GM19372 (cell line): ENCODE results near the gene TENT4A.

Experiments
- ATAC-seq: cut with Tn5 transposase; IDR thresholded peaks from one replicate; pipeline ENCODE4 v1.9.1; 2021; ENCODE audit warnings: mild to moderate bottlenecking, low read depth, moderate library complexity; ENCODE audit not compliant: unreplicated experiment

Gene TENT4A

DNA sequence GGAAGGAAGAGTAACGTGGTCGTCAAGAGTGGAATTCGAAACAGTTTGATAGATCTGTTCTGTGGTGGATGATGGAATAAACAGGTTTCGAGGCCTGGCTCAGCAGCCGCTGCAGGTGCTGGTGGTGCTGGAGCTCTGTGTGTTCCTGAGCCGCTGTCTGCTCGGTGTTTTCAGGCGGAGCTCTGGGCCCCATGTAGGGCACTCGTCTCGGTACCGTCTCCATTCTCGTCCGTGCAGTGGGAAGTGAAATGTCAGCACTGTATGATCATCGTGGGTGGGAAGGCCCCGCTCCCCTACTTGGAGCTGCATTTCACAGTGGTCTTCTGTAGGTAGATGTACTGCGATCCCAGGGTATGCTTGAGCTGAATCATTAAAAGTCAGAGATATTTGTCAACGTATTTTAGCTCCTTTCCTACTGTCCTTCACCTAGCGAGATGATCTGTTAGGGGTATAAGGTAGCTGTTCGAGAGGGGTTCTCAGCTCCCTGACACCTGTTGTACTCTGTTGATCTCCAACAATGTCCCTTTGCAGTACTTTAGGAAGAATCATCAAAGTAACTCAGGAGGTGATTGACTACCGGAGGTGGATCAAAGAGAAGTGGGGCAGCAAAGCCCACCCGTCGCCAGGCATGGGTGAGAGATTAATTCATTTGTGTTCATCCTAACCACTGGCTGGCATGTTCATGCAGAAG lies 35.9 kb downstream of the TENT4A start:
- no peak for ATAC-seq

DNA sequence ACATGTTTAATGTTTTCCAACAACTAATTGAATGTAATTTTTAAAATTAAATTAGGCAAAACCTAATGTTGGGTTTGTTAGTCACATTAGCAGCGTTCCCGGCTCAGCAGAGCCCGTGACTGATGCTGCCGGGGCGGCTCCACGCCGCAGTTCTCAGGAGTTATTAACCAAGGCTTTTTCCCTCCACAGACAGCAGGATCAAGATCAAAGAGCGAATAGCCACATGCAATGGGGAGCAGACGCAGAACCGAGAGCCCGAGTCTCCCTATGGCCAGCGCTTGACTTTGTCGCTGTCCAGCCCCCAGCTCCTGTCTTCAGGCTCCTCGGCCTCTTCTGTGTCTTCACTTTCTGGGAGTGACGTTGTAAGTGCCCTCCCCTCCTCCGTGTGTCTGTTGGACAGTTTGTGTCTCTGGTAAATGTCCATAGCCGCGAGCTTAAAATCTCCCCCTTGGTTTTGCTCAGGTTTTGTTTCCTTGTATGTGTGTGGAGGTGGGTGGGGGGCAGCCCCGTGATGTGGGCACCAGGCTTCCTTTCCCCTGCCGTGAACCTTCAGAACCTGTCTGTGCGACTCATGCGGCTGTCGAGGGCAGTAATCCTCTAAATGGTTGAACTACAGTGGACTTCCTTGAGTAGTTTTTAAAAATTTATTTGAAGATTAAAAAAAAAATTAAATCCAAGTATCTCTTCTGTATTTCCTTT lies 37.1 kb downstream of the TENT4A start:
- ATAC-seq: no peak

DNA sequence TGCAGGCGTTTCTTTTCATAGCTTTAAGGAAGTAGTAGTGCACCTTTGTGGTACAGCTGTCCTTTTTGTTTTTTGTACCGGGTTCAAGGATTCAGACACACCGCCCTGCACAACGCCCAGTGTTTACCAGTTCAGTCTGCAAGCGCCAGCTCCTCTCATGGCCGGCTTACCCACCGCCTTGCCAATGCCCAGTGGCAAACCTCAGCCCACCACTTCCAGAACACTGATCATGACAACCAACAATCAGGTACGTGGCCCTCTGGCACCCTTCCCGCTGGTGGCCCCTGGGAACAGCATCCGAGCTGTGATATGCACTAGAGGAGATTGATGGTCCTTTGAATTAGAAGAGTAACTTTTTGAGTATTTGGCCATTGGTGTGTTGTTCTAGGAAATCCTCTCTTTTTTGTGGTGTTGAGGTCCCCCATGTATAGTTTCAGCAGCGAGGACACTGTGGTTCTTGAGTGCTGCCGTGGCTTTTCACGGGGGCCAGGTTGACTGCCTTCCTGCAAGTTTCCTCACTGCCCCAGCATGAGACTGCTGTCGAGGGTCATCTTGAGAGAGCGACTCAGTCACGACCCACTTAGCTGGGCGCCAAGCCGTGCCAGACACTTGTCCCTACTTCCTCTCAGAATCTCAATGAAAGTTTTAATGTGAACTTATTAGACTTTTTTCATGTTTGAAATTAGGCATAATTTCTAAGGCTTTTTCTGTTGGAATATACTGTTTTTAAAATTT lies 37.9 kb downstream of the TENT4A start:
- ATAC-seq: no peak

DNA sequence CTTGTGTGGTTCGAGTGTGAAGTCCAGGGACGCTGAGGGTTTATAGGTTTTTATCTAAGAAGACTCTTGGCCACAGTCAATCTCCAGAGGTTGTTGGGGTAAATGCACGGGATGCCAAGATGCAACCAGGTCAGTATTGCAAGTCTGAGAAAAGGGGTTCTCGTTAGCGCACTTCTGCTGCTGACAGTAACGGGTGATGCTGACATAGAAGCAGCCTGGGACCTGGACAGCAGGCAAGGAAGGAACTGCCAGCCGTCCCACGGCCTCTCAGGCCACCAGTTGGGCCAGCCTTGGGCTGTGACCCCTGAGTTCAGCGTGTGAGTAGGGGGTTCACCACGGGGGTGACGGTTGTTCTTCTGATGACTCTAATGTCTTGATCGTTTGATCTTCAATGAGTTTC lies 39.0 kb downstream of the TENT4A start:
- ATAC-seq: no peak

DNA sequence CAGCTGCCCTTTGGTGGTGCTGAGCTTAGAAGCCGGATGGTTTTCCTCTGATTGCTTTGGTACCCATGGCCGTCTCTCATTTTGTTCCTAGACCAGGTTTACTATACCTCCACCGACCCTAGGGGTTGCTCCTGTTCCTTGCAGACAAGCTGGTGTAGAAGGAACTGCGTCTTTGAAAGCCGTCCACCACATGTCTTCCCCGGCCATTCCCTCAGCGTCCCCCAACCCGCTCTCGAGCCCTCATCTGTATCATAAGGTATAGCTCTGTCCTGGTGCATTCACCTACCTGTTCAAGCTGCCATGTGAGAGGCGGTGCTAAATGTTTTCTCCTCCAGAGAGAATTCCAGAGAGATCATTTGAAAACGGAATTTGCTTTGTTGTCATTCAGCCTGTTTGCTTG lies 39.5 kb downstream of the TENT4A start:
- ATAC-seq: no peak

DNA sequence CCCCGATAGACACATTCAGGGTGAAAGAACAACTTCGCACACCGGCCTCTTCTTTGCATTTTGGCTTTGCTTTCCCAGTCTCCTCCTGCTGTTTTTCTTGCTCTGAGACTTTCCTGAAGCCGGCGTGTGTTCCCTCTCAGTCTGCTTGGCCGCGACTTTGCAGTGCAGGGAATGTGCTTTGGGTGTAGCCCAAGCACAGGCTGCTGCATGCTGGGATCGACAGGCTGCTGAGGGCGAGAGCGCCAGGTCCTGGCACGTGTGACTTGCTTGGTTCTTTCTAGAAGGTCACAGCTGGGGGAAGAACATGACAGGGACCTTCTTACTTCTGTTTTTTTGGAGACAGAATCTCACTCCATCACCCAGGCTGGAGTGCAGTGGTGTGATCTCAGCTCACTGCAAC lies 40.6 kb downstream of the TENT4A start:
- ATAC-seq: no peak

DNA sequence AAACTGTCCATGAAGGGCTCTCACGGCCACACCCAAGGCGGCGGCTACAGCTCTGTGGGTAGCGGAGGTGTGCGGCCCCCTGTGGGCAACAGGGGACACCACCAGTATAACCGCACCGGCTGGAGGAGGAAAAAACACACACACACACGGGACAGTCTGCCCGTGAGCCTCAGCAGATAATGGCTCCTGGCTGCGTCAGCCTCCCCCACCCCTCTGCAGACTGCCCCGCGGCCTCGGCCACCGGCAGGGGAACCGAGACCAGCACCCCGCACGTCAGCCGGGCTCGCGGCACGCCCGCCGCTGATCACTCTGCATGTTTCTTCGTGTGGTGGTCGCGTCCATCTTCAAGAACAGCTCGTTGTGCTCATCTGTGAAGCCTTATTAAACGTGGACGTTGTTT lies 41.5 kb downstream of the TENT4A start:
- no peak for ATAC-seq

DNA sequence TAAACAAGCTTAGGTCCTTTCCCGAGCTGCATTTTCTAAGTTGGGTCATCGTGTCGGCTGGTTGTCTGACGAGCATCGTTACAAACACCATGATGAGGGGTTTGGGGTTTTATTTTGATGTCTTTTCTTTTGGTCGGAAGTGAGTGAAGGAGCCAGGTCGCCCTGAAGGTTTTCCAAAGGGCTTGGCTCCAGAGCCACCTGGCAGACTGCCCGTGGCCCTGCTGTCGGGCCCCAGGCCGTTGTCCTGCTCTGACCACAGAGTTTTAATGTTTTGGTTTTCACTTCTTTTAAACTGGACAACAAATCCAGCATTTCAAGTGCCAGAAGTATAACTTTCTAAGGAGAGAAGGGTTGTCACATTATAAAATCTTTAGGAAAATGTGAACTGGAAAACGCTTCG lies 42.3 kb downstream of the TENT4A start:
- no peak for ATAC-seq

DNA sequence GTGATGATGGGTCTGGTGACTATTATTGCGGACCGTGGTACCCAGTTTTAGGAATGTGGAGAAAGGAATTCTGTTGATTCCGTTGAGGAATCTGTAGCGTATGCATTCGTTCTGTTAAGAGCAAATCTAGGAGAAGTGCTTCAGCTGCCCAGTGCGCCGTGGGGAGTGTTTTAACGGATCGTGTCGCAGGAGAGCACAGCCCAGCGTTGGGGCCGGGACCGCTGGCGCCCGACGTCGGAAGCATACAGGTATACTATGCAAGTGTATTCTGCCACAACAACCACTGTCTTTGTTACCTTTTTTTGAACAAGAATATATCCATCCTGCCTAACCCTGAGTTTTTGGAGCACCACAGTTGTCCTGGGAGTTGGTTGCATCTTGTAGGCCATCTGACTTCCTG lies 42.7 kb downstream of the TENT4A start:
- ATAC-seq: no peak

DNA sequence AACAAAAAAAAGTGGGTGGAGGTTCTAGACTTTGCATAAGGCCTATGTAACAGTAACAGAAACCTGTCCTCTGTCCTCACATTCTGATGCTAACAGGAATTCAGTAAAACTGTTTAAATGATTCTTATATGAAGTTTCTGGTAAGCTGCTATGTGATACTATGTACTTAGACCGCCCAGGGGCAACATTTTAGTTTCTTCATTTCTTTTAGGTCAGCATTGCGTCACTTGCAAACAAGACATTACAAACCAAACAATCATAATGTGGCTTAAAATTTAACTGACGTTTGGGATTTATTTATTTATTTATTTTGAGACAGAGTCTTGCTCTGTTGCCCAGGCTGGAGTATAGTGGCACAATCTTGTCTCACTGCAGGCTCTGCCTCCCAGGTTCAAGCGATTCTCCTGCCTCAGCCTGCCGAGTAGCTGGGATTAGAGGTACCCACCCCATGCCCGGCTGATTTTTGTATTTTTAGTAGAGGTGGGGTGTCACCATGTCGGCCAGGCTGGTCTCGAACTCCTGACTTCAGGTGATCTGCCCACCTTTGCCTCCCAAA lies 44.3 kb downstream of the TENT4A start:
- ATAC-seq: no peak

DNA sequence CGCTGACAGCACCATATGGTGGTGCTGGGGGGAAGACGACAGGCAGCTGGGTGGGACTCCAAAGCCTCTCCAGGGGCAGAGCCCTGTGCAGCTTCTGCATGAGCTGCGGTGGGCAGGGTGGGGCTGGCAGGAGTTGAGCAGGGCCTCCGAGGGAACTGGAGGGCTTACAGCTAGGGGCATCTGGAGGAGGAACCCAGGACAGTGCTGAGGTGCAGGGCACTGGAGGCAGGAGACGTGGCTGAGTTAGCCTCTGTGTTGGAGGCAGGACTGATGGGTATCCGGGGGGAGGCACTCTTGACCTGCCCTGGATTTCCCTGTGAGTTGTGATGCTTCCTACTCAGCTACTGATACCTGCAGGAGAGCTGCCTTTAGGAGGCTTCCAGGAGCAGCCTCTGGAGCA lies 45.0 kb downstream of the TENT4A start:
- no peak for ATAC-seq

DNA sequence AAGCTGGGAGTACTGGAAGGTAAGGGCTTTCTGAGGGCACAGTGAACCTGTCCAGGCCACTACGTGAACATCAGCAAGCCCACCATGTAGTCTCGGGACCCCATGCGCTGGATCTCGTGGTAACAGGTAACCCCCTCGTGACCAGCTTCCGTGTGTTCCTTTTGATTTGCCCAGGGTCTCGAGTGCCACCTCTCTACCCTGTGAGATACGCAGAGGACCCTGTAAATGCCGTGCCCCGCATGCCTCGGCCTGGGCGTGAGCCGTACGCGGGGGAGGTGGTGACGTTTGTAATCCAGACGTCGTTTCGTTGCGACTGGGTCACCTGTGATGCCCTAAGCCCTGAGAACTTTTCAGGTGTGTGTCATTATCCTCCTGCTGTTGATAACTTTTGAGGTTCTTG lies 45.5 kb downstream of the TENT4A start:
- no peak for ATAC-seq

DNA sequence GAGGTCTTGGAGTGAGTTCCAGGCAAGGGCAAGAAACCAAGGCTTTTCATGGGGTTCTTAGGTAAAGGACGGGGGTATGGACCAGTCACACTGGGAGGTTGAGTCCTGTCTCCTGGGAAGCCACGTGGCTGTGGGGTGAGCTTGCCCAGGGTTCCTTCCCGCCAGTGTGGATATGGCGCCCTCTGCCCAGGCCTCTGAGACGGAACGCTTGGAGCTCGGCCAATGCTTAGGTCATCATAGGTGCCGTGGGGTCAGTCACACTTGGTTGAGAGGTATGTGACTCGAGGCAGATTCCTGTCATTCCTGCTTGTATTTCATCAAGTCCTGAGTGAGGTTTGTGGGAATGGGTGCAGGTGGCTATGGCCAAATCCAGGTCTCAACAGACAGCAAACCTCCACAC lies 46.2 kb downstream of the TENT4A start:
- no peak for ATAC-seq

DNA sequence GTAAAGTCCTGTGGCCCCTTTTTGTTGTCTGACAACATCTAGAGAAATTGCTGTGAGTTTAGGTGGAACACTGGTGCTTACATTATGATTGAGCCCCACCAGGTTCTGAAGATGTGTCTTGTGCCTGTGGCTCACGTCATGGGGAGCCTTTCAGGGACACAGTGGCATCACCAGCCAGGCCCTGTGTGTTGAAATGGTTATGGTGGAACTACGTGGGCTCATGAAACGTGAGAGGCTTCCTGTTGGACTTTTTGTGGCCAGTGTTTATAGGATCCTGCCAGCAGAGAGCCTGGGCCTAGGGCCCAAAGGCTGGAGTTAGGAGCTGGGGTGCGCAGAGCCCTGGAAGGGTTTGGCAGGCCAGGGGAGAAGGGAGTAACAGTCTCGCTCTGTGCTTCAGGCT lies 46.8 kb downstream of the TENT4A start:
- no peak for ATAC-seq

DNA sequence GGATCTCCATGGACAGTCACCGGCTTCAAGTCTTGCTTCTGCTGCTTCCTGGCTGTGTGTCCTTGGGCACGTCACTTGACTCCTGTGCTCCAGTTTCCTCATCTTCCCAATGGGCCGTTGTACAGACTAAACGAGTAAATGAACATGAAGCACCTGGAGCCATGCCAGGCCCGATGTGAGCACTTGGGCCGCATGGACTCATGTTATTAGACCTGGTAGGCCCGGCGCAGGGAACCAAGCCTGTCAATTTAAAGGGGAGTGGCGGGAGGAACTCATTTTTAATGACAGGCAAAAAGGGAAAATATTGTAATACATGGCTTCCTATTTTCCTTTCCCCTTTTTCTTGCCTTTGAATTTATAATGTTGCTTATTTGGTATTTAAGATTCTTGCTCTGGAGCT lies 47.5 kb downstream of the TENT4A start:
- ATAC-seq: no peak

DNA sequence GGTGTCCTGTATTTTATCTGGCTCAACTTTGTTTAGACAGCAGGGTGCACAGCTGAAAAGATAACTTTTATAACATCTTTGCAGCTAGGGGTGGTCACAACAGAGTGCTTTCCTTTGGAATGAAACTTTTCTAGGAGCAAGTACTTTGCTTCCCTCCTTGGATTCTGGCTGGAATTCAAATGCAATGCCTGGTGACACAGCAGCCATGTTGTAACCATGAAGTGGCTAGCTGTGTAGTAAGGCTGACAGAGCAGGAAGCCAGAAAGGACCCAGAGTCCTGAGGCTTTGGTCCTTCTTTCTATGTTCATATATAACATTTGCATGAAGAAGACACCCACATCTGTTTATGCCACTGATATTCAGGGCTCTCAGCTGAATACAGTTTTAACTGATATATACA lies 48.1 kb downstream of the TENT4A start:
- ATAC-seq: no peak

DNA sequence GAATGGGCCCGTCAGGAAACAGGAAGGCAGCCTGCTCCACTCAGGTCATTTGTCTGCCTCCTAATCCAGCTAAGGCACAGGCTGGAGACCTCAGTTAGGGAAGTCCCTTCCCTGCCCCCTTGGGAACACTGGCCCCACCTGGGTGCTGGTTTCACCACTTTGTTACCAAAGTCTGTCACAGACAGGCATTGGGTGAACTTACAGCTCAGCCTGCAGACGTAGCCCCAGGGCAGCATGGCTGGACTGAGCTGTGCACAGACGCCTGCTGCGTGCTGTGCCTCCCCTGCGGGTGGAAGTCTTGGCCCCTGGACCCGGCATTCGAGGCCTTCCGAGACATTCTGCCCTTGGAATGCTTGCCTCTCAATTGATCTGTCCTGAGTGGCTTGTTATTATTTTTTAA lies 48.9 kb downstream of the TENT4A start:
- ATAC-seq: no peak

DNA sequence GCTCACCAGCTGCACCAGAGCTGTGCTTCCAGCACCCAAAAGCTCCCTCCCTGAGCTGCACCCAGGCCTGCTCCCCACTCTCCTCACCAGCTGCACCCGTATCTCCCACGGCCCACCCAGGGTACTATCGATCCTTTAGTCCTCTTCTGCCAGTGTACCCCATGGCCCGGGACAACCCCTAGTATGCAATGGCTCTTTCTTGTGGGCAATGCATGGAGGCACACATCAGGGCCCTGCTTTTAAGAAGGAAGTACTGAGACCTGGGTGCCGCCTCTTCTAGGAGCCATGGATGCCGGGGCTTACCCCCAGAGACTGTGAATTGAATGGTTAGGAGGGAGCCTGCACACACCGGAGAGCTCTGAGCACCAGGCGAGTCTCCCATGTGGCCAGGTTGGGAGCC lies 49.5 kb downstream of the TENT4A start:
- ATAC-seq: no peak

DNA sequence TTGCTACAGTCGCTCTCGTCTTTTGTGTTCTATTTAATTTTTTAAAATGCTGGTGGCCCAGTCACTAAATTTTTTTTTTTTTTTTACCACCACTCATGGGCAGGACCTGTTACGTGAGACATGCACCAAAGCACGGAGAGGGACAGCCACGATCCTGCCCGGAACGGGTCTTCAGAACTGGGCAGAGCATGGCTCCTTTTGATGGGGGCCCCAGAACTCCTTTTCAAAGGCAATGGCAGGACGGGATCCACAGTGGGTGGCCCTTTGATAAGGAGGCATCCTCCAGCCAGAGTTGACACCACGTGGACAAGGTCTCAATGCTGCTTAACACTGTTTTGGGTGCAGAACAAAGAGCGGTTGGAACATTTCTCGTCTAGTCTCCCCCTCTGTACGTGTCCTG lies 50.0 kb downstream of the TENT4A start:
- no peak for ATAC-seq

DNA sequence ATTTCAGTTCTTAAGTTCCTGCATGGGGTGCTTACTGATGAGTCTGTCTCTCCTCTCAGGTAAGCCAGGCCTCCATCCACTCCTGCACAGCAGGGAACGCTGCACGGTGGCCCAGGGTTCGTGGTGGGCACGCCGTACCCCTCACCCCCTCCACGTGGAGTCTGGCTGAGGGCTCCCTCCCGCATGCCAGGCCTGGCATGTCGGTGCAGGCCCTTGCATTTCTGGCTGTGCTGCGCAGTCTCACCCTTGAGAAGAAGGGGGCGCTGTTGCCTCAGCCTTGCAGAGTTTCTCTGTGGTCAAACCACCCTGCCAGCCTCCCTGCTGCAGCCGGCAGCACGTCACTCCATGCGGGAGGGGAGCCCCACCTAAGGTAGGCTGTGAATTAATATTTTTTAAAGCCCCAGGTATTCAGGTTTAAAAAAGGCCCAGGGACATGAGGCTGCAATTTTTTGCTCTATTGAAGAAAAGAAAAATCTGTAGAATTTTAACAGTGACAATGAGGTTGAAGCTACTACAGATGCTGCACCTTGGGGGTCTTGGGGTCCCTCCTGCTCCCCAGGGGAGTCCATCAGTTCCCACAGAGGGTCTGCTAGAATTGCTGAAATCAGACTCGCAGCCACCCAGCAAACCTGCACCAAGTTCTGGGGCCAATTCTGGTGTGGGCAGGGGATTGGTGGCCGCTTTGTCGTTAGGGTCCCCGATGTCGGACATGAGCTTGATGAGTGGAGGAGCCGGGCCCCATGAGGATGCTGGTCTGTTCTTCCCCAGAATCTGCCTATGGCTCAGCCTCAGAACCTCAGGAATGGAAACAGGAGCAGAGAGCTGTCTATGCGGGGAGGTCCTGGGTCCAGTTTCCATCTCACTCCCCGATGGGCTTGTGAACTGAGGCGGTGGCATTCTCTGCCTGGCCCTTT lies 52.6 kb downstream of the TENT4A start:
- peak; percentile 83 for ATAC-seq
